Measurements from ENCODE around the gene USP48. TPM values are rescaled to one million over a fixed set of nuclear protein-coding genes. Genes with fewer than 3 reads are reported as not detected.
"Not testable (repeated sequence)": the region's sequence is repeated elsewhere in the genome, so short reads cannot be mapped to it uniquely, and the experiment has no call there.

USP48 gene
- total RNA-seq, 2 donors from 2014 or later: 36.2 to 47.5 TPM

- Histone ChIP-seq H3K4me1 (replicated peaks) (peaks cover 4% of the 10 kb centered on the region), H3K27ac (peak overlapping the region; percentile 100), H3K4me3 (peak overlapping the region; percentile 90 to 94), H3K27me3 (replicated peaks; ENCODE audit: insufficient read depth) (no peaks in the 10 kb centered on the region), H3K36me3 (no peaks in the 10 kb centered on the region), H3K9me3 (no peaks in the 10 kb centered on the region)
- intact Hi-C loops (cut with DNase I): no loop called here
- no peak for TF ChIP-seq POLR2A (IDR thresholded peaks at IDR 0.05)
- WGBS: 53% methylated on average over 32 of the region's 32 CpGs
- peak; percentile 6 for DNase-seq (ENCODE audit: low spot score)
Observed at GRCh38 chr1:21783679-21784603, 992 bp upstream of the USP48 start.

GRCh38 chr1:21782349-21782867 is 541 bp downstream of the USP48 start:
- Histone ChIP-seq H3K27me3 (replicated peaks; ENCODE audit: insufficient read depth) (no peaks in the 10 kb centered on the region), H3K4me1 (replicated peaks) (peaks cover 4% of the 10 kb centered on the region), H3K4me3 (peak overlapping the region; percentile 90 to 94), H3K9me3 (no peaks in the 10 kb centered on the region), H3K36me3 (no peaks in the 10 kb centered on the region), H3K27ac (peak overlapping the region; percentile 100)
- WGBS: 2% methylated on average over 24 of the region's 37 CpGs
- no peak for TF ChIP-seq POLR2A (IDR thresholded peaks at IDR 0.05)
- TF ChIP-seq CTCF (IDR thresholded peaks at IDR 0.05): peak in 1 of 4 experiments; percentile 26
- DNase-seq (ENCODE audit: low spot score): peak; percentile 64
- intact Hi-C loops (cut with DNase I): no loop called here

- 2% methylated on average over 17 of the region's 17 CpGs for WGBS
- intact Hi-C loops (cut with DNase I): no loop called here
- Histone ChIP-seq H3K9me3 (no peaks in the 10 kb centered on the region), H3K4me3 (peak overlapping the region; percentile 90 to 94), H3K27ac (peak overlapping the region; percentile 100), H3K36me3 (no peaks in the 10 kb centered on the region), H3K4me1 (replicated peaks) (peaks cover 4% of the 10 kb centered on the region), H3K27me3 (replicated peaks; ENCODE audit: insufficient read depth) (no peaks in the 10 kb centered on the region)
- peak; percentile 10 for DNase-seq (ENCODE audit: low spot score)
- TF ChIP-seq POLR2AphosphoS5 (IDR thresholded peaks at IDR 0.05) (peak; percentile 38), CTCF (IDR thresholded peaks at IDR 0.05) (no peak)
Observed at GRCh38 chr1:21781815-21782348, 1.1 kb downstream of the USP48 start.

- Histone ChIP-seq H3K36me3 (no peaks in the 10 kb centered on the region), H3K4me1 (replicated peaks) (peaks cover 4% of the 10 kb centered on the region), H3K4me3 (no peak overlapping the region), H3K27me3 (replicated peaks; ENCODE audit: insufficient read depth) (no peaks in the 10 kb centered on the region), H3K27ac (no peak overlapping the region), H3K9me3 (no peaks in the 10 kb centered on the region)
- intact Hi-C loops (cut with DNase I): no loop called here
- TF ChIP-seq CTCF (IDR thresholded peaks at IDR 0.05) (no peak), POLR2A (IDR thresholded peaks at IDR 0.05) (no peak), POLR2AphosphoS5 (IDR thresholded peaks at IDR 0.05) (no peak)
- no peak for DNase-seq (ENCODE audit: low spot score)
- whole genome bisulfite sequencing: 88% methylated on average over 12 of the region's 12 CpGs
Observed at GRCh38 chr1:21779613-21780521, 3.1 kb downstream of the USP48 start.

GRCh38 chr1:21778405-21778727 is 4.6 kb downstream of the USP48 start:
- Histone ChIP-seq H3K27me3 (replicated peaks; ENCODE audit: insufficient read depth) (no peaks in the 10 kb centered on the region), H3K9me3 (no peaks in the 10 kb centered on the region), H3K4me1 (replicated peaks) (peaks cover 4% of the 10 kb centered on the region), H3K36me3 (no peaks in the 10 kb centered on the region), H3K4me3 (no peak overlapping the region), H3K27ac (no peak overlapping the region)
- no peak for DNase-seq (ENCODE audit: low spot score)
- intact Hi-C loops (cut with DNase I): no loop called here
- WGBS: 93% methylated on average over 2 of the region's 2 CpGs
- no peak for TF ChIP-seq POLR2AphosphoS5 (IDR thresholded peaks at IDR 0.05)
- no peak for TF ChIP-seq CTCF (IDR thresholded peaks at IDR 0.05)
- no peak for TF ChIP-seq POLR2A (IDR thresholded peaks at IDR 0.05)

GRCh38 chr1:21776925-21777324 is 6.0 kb downstream of the USP48 start:
- H3K36me3 ChIP-seq; intact Hi-C loops (cut with DNase I); DNase-seq (ENCODE audit: low spot score); H3K27ac ChIP-seq; H3K9me3 ChIP-seq; H3K4me1 ChIP-seq (replicated peaks); H3K27me3 ChIP-seq (replicated peaks; ENCODE audit: insufficient read depth); H3K4me3 ChIP-seq: not testable (repeated sequence)
- 78% methylated on average over 5 of the region's 5 CpGs for WGBS

Measured in prostate gland (tissue), 2 donors.